ENCODE results near the gene ACSL6. TPM values are rescaled to one million over a fixed set of nuclear protein-coding genes. Genes with fewer than 3 reads are reported as not detected.

Gene ACSL6
- total and polyA plus RNA-seq, 2 donors from 2014 or later, result 1.4 to 2.1 TPM

GRCh38 chr5:132012371-132013005 is 1.0 kb upstream of the ACSL6 start:
- FAIRE-seq (no peak), DNase-seq (peak; percentile 68 to 93 (median 91))
- peaks cover 5% of the 10 kb centered on the region for H3K27me3 ChIP-seq (ENCODE audit: control insufficient read depth, insufficient read depth, low read length)
- no peak overlapping the region for H3K4me3 ChIP-seq (ENCODE audit: low read length in 3 of 3)
- H3K36me3 ChIP-seq (ENCODE audit: control insufficient read depth in 2 of 3, insufficient read depth in 3 of 3, low read length in 3 of 3), result no peaks in the 10 kb centered on the region
- no peak overlapping the region for H3K27ac ChIP-seq (ENCODE audit: low read depth in 2 of 2, low read length in 2 of 2)
- no peaks in the 10 kb centered on the region for H3K9me3 ChIP-seq (ENCODE audit: control insufficient read depth in 2 of 3, insufficient read depth in 1 of 3, low read length in 3 of 3)
- intact Hi-C loops (cut with DNase I), result no loop called here
- TF ChIP-seq CTCF (IDR thresholded peaks at IDR 0.05; ENCODE audit: borderline replicate concordance, extremely low read depth, insufficient read depth), result no peak
- peaks cover 0 to 5% (median 0%) of the 10 kb centered on the region in 3 donors for H3K4me1 ChIP-seq (ENCODE audit: control insufficient read depth in 2 of 3, insufficient read depth in 2 of 3, low read depth in 1 of 3, low read length in 3 of 3)
- H3K9ac ChIP-seq (ENCODE audit: low read length in 3 of 3), result no peak overlapping the region

GRCh38 chr5:132010989-132011621 is 353 bp downstream of the ACSL6 start:
- no peak overlapping the region for H3K9ac ChIP-seq (ENCODE audit: low read length in 3 of 3)
- H3K4me3 ChIP-seq (ENCODE audit: low read length in 3 of 3), result peak overlapping the region in 1 of 3 donors; percentile 43
- no peaks in the 10 kb centered on the region for H3K36me3 ChIP-seq (ENCODE audit: control insufficient read depth in 2 of 3, insufficient read depth in 3 of 3, low read length in 3 of 3)
- TF ChIP-seq CTCF (IDR thresholded peaks at IDR 0.05; ENCODE audit: borderline replicate concordance, extremely low read depth, insufficient read depth), result no peak
- FAIRE-seq, result no peak
- peaks cover 5% of the 10 kb centered on the region for H3K27me3 ChIP-seq (ENCODE audit: control insufficient read depth, insufficient read depth, low read length)
- H3K27ac ChIP-seq (ENCODE audit: low read depth in 2 of 2, low read length in 2 of 2), result no peak overlapping the region
- H3K4me1 ChIP-seq (ENCODE audit: control insufficient read depth in 2 of 3, insufficient read depth in 2 of 3, low read depth in 1 of 3, low read length in 3 of 3), result peaks cover 0 to 5% (median 0%) of the 10 kb centered on the region in 3 donors
- DNase-seq, result peak in 2 of 5 donors; percentile 50 to 65
- intact Hi-C loops (cut with DNase I), result no loop called here
- no peaks in the 10 kb centered on the region for H3K9me3 ChIP-seq (ENCODE audit: control insufficient read depth in 2 of 3, insufficient read depth in 1 of 3, low read length in 3 of 3)

GRCh38 chr5:132010645-132010988 is 841 bp downstream of the ACSL6 start:
- H3K4me3 ChIP-seq (ENCODE audit: low read length in 3 of 3), result peak overlapping the region in 1 of 3 donors; percentile 43
- no peaks in the 10 kb centered on the region for H3K36me3 ChIP-seq (ENCODE audit: control insufficient read depth in 2 of 3, insufficient read depth in 3 of 3, low read length in 3 of 3)
- H3K9me3 ChIP-seq (ENCODE audit: control insufficient read depth in 2 of 3, insufficient read depth in 1 of 3, low read length in 3 of 3), result no peaks in the 10 kb centered on the region
- FAIRE-seq (no peak), DNase-seq (peak in 2 of 5 donors; percentile 39 to 46)
- peaks cover 5% of the 10 kb centered on the region for H3K27me3 ChIP-seq (ENCODE audit: control insufficient read depth, insufficient read depth, low read length)
- no peak overlapping the region for H3K9ac ChIP-seq (ENCODE audit: low read length in 3 of 3)
- peaks cover 0 to 5% (median 0%) of the 10 kb centered on the region in 3 donors for H3K4me1 ChIP-seq (ENCODE audit: control insufficient read depth in 2 of 3, insufficient read depth in 2 of 3, low read depth in 1 of 3, low read length in 3 of 3)
- TF ChIP-seq CTCF (IDR thresholded peaks at IDR 0.05; ENCODE audit: borderline replicate concordance, extremely low read depth, insufficient read depth), result no peak
- H3K27ac ChIP-seq (ENCODE audit: low read depth in 2 of 2, low read length in 2 of 2), result no peak overlapping the region
- intact Hi-C loops (cut with DNase I), result no loop called here
